IMR-90 (cell line): ENCODE results near the gene CCNC. TPM values are rescaled to one million over a fixed set of nuclear protein-coding genes. Genes with fewer than 3 reads are reported as not detected.

ENCODE experiments used
- ATAC-seq: fragments of 200-7000 bp; cut with Tn5 transposase; 2 replicates; pipeline ENCODE4 v1.9.1; 2020; ENCODE audit warnings: low read depth, mild to moderate bottlenecking, moderate library complexity
- BruUV-seq: library from RNA; stranded (reverse); fragments of 400-500 nt; replicated peaks from 2 replicates; lab custom pipeline; 2021; lab: Mats Ljungman, UMichigan
- CTCF ChIA-PET: fragments of 300-600 bp; formaldehyde crosslinking; extraction: SDS; loops from one replicate; lab custom pipeline; 2021; ENCODE audit warnings: antibody characterized with exemption; lab: Yijun Ruan, JAX
- POLR2A ChIA-PET: fragments of 300-600 bp; sonication (Branson Sonifier 250); formaldehyde crosslinking; loops from one replicate; lab custom pipeline; 2022; ENCODE audit warnings: antibody characterized with exemption; ENCODE audit not compliant: unreplicated experiment; lab: Charles Lee
- DNase-seq: peaks from one replicate; pipeline ENCODE4 v3.0.0; 2013
- H2AFZ ChIP-seq: replicated peaks from 2 replicates; pipeline ENCODE3; 2013; ENCODE audit warnings: low read length, mild to moderate bottlenecking; ENCODE audit not compliant: poor library complexity
- H2AK5ac ChIP-seq: 2 replicates; pipeline ENCODE4 v1.6.1; 2013; ENCODE audit warnings: low read depth, low read length, inconsistent platforms
- H2AK9ac ChIP-seq: replicated peaks from 2 replicates; pipeline ENCODE3; 2013; ENCODE audit warnings: mild to moderate bottlenecking, low read depth, low read length, moderate library complexity; ENCODE audit not compliant: poor library complexity
- H2BK120ac ChIP-seq: 2 replicates; pipeline ENCODE4 v1.6.1; 2013; ENCODE audit warnings: low read depth, low read length, inconsistent platforms
- H2BK15ac ChIP-seq: 3 replicates; pipeline ENCODE4 v1.6.1; 2013; ENCODE audit warnings: low read depth, low read length, inconsistent platforms
- H2BK20ac ChIP-seq: 2 replicates; pipeline ENCODE4 v1.6.1; 2013; ENCODE audit warnings: low read depth, mild to moderate bottlenecking, inconsistent platforms, low read length, moderate library complexity
- H2BK5ac ChIP-seq: 2 replicates; pipeline ENCODE4 v1.6.1; 2013; ENCODE audit warnings: mild to moderate bottlenecking, low read depth, low read length, inconsistent platforms; ENCODE audit not compliant: poor library complexity, severe bottlenecking
- H3K14ac ChIP-seq: replicated peaks from 2 replicates; pipeline ENCODE4 v1.6.1; 2013; ENCODE audit warnings: low read depth, low read length, inconsistent platforms
- H3K18ac ChIP-seq: 2 replicates; pipeline ENCODE4 v1.6.1; 2013; ENCODE audit warnings: low read depth, low read length, control low read depth
- H3K23ac ChIP-seq: 2 replicates; pipeline ENCODE4 v1.6.1; 2013; ENCODE audit warnings: low read depth, low read length, inconsistent platforms
- H3K27ac ChIP-seq: 2 replicates; pipeline ENCODE4 v1.5.1; 2013; ENCODE audit warnings: mild to moderate bottlenecking, control low read depth, low read length; ENCODE audit not compliant: insufficient read depth
- H3K27me3 ChIP-seq: 2 replicates; pipeline ENCODE4 v1.6.1; 2013; ENCODE audit warnings: low read length; ENCODE audit not compliant: control insufficient read depth, insufficient read depth
- H3K36me3 ChIP-seq: 2 replicates; pipeline ENCODE4 v1.6.1; 2013; ENCODE audit warnings: low read length, mixed read lengths; ENCODE audit not compliant: control insufficient read depth, insufficient read depth
- H3K4ac ChIP-seq: 2 replicates; pipeline ENCODE4 v1.6.1; 2013; ENCODE audit warnings: low read depth, low read length, inconsistent platforms
- H3K4me1 ChIP-seq: 2 replicates; pipeline ENCODE4 v1.6.1; 2013; ENCODE audit warnings: low read length, mixed read lengths; ENCODE audit not compliant: control insufficient read depth, insufficient read depth
- H3K4me2 ChIP-seq: 2 replicates; pipeline ENCODE4 v1.6.1; 2013; ENCODE audit warnings: low read depth, mild to moderate bottlenecking, control low read depth, low read length, moderate library complexity
- H3K4me3 ChIP-seq: 2 replicates; pipeline ENCODE4 v1.5.1; 2013; ENCODE audit warnings: low read depth, mild to moderate bottlenecking, control low read depth, low read length, moderate library complexity; ENCODE audit not compliant: insufficient read depth
- H3K56ac ChIP-seq: 2 replicates; pipeline ENCODE4 v1.6.1; 2013; ENCODE audit warnings: low read length, inconsistent platforms; ENCODE audit not compliant: insufficient read depth; ENCODE audit errors: extremely low read depth
- H3K79me1 ChIP-seq, 2 experiments: 2 replicates each; pipeline ENCODE4 v1.6.1; 2013; ENCODE audit warnings: low read length in 2 of 2, inconsistent platforms in 1 of 2, low read depth in 1 of 2
- H3K9ac ChIP-seq: 2 replicates; pipeline ENCODE4 v1.6.1; 2013; ENCODE audit warnings: low read depth, low read length, control low read depth
- H3K9me1 ChIP-seq: 2 replicates; pipeline ENCODE4 v1.6.1; 2013; ENCODE audit warnings: low read length, inconsistent platforms; ENCODE audit not compliant: insufficient read depth
- H3K9me3 ChIP-seq: 2 replicates; pipeline ENCODE4 v1.6.1; 2013; ENCODE audit warnings: low read length; ENCODE audit not compliant: control insufficient read depth, insufficient read depth
- H4K20me1 ChIP-seq: 2 replicates; pipeline ENCODE4 v1.6.1; 2013; ENCODE audit warnings: low read length, inconsistent platforms; ENCODE audit not compliant: insufficient read depth
- H4K5ac ChIP-seq: 2 replicates; pipeline ENCODE4 v1.6.1; 2013; ENCODE audit warnings: mild to moderate bottlenecking, low read depth, low read length, control low read depth
- H4K8ac ChIP-seq, 2 experiments: 2 replicates each; pipeline ENCODE4 v1.6.1; 2013; ENCODE audit warnings: low read depth in 2 of 2, low read length in 2 of 2, control low read depth in 1 of 2, inconsistent platforms in 1 of 2
- H4K91ac ChIP-seq: 2 replicates; pipeline ENCODE4 v1.6.1; 2013; ENCODE audit warnings: low read depth, low read length, inconsistent platforms; ENCODE audit not compliant: insufficient read depth
- ELK1 ChIP-seq: fragments of 150-350 bp; IDR thresholded peaks from 2 replicates; pipeline ENCODE4 v1.6.1; 2016; ENCODE audit warnings: low read depth, mild to moderate bottlenecking, low read length, moderate library complexity, borderline replicate concordance
- RCOR1 ChIP-seq: IDR thresholded peaks from 2 replicates; pipeline ENCODE4 v1.6.1; 2012; ENCODE audit warnings: mild to moderate bottlenecking, low read length, improper control_type of control experiment; ENCODE audit not compliant: insufficient replicate concordance
- WGBS, 2 experiments: methylation state at CpG; one replicate each; pipeline versions ENCODE4 v1.1.5 to v1.1.7; 2013; ENCODE audit warnings: missing lambda C conversion rate in 2 of 2; ENCODE audit not compliant: insufficient read length in 1 of 2; ENCODE audit errors: extremely low coverage in 2 of 2; 5-methylcytosine and 5-hydroxymethylcytosine counted together
- dilution Hi-C: fragments of 300-500 bp; cut with HindIII; formaldehyde crosslinking; loops from one replicate; pipeline ENCODE4 v1.14.3; 2018; ENCODE audit warnings: low sequenced_read_pairs; ENCODE audit not compliant: unreplicated experiment
- in situ Hi-C: fragments of 300-500 bp; cut with MboI; formaldehyde crosslinking; loops from 3 replicates; pipeline ENCODE4 v1.14.3; 2019; ENCODE audit warnings: low sequenced_read_pairs, inconsistent platforms, mixed read lengths
- intact Hi-C: fragments of 100-400 bp; cut with micrococcal nuclease; formaldehyde crosslinking; loops from 2 replicates; pipeline ENCODE4 v1.10.0; 2022
- polyA plus RNA-seq, 3 experiments: library from polyadenylated mRNA; depleted of rRNA; stranded (reverse); fragments of >200 nt; gene quantifications; 2 replicates each; pipeline ENCODE4 v1.2.3, GENCODE V29; 2012; ENCODE audit warnings: low replicate concordance in 1 of 3
- total RNA-seq: library from RNA; depleted of rRNA; stranded (reverse); fragments of >200 nt; gene quantifications from 2 replicates; pipeline ENCODE4 v1.2.3, GENCODE V29; 2012

The CCNC gene
- total and polyA plus RNA-seq, 2 of the 4 experiments (the other 2 are of a cell fraction), result 30.1 to 95.7 TPM

- H3K9me3 ChIP-seq, result no peaks in the 10 kb centered on the region
- no CpG with 5 or more reads among the region's 4 CpGs for WGBS, 2 experiments
- no peak for TF ChIP-seq ELK1
- TF ChIP-seq RCOR1, result no peak
- no peak overlapping the region for H3K14ac ChIP-seq
- no peak overlapping the region for H2BK5ac ChIP-seq
- no peak overlapping the region for H3K4me2 ChIP-seq
- H2AK9ac ChIP-seq, result no peak overlapping the region
- no peak overlapping the region for H2BK15ac ChIP-seq
- no peak overlapping the region for H3K4me3 ChIP-seq
- ChIA-PET POLR2A (no interaction called here), CTCF (no interaction called here)
- no peak overlapping the region for H2BK120ac ChIP-seq
- no peaks in the 10 kb centered on the region for H3K27me3 ChIP-seq
- ATAC-seq, result no peak
- intact Hi-C loops (no loop called here), in situ Hi-C loops (no loop called here), dilution Hi-C loops (no loop called here)
- H3K4me1 ChIP-seq, result no peaks in the 10 kb centered on the region
- 0 out of 2 replicates have a peak, but pooled peaks cover 2% of the 10 kb centered on the region for H3K36me3 ChIP-seq
- no peak overlapping the region for H3K9ac ChIP-seq
- no peaks in the 10 kb centered on the region for H3K9me1 ChIP-seq
- no TSS peak for BruUV-seq
- peaks cover 9% of the 10 kb centered on the region; the same call in 1 of the 2 replicates for H4K20me1 ChIP-seq
- no peak overlapping the region for H3K27ac ChIP-seq
- no peak overlapping the region for H3K4ac ChIP-seq
- H2AK5ac ChIP-seq, result no peak overlapping the region
- H3K79me1 ChIP-seq, result peaks cover 3 to 17% of the 10 kb centered on the region in 2 experiments; a peak in 3 of 4 replicates
- no peak overlapping the region for H3K56ac ChIP-seq
- no peak overlapping the region for H4K91ac ChIP-seq
- H4K5ac ChIP-seq, result no peak overlapping the region
- H2AFZ ChIP-seq, result no peak overlapping the region
- no peak overlapping the region for H3K18ac ChIP-seq
- DNase-seq, result no peak
- H2BK20ac ChIP-seq, result no peak overlapping the region
- H4K8ac ChIP-seq, result no peak overlapping the region
- H3K23ac ChIP-seq, result no peak overlapping the region
Observed at GRCh38 chr6:99563056-99563723, 5.3 kb downstream of the CCNC start.
